MM.1S (cell line): ENCODE data around the gene TELO2.
A peak's percentile ranks its signal among the peaks of the same experiment; 100 is the strongest.

ENCODE experiments used
- DNase-seq: peaks from one replicate; pipeline ENCODE4 v3.0.0-alpha.2; 2015
- H2AFZ ChIP-seq: fragments of 300-600 bp; sonication (generic); 2 replicates; pipeline ENCODE4 v1.6.0; 2016; ENCODE audit warnings: antibody characterized with exemption, low read length
- H3F3A ChIP-seq: fragments of 300-600 bp; sonication (generic); 2 replicates; pipeline ENCODE4 v1.6.1; 2016; ENCODE audit warnings: mild to moderate bottlenecking, antibody characterized with exemption, low read length, moderate library complexity, mixed read lengths; ENCODE audit not compliant: insufficient read depth
- H3K27ac ChIP-seq: fragments of 300-600 bp; sonication (generic); 2 replicates; pipeline ENCODE4 v1.5.1; 2016; ENCODE audit warnings: mild to moderate bottlenecking, low read length
- H3K27me3 ChIP-seq: fragments of 300-600 bp; sonication (generic); replicated peaks from 2 replicates; pipeline ENCODE4 v1.6.0; 2016; ENCODE audit warnings: low read length; ENCODE audit not compliant: insufficient read depth
- H3K36me3 ChIP-seq: fragments of 300-600 bp; sonication (generic); replicated peaks from 2 replicates; pipeline ENCODE4 v1.6.1; 2016; ENCODE audit warnings: mild to moderate bottlenecking, low read length, mixed read lengths; ENCODE audit not compliant: insufficient read depth
- H3K4me1 ChIP-seq: fragments of 300-600 bp; sonication (generic); 2 replicates; pipeline ENCODE4 v1.6.1; 2016; ENCODE audit warnings: low read length, mixed read lengths
- H3K4me2 ChIP-seq: fragments of 300-600 bp; sonication (generic); 2 replicates; pipeline ENCODE4 v1.6.0; 2016; ENCODE audit warnings: low read depth, low read length
- H3K4me3 ChIP-seq: fragments of 300-600 bp; sonication (generic); 2 replicates; pipeline ENCODE4 v1.5.1; 2016; ENCODE audit warnings: low read length, mixed read lengths
- H3K79me2 ChIP-seq: fragments of 300-600 bp; sonication (generic); 2 replicates; pipeline ENCODE4 v1.6.1; 2016; ENCODE audit warnings: mixed run types, low read length, mixed read lengths
- H3K9ac ChIP-seq: fragments of 300-600 bp; sonication (generic); 2 replicates; pipeline ENCODE4 v1.6.1; 2016; ENCODE audit warnings: low read length, mixed read lengths
- H3K9me2 ChIP-seq: fragments of 300-600 bp; sonication (generic); replicated peaks from 2 replicates; pipeline ENCODE4 v1.6.1; 2016; ENCODE audit warnings: mild to moderate bottlenecking, low read length, mixed read lengths; ENCODE audit not compliant: insufficient read depth
- H3K9me3 ChIP-seq: fragments of 300-600 bp; sonication (generic); replicated peaks from 2 replicates; pipeline ENCODE4 v1.6.1; 2016; ENCODE audit warnings: mild to moderate bottlenecking, low read length, mixed read lengths; ENCODE audit not compliant: insufficient read depth
- H4K20me1 ChIP-seq: fragments of 300-600 bp; sonication (generic); 2 replicates; pipeline ENCODE4 v1.6.1; 2016; ENCODE audit warnings: mild to moderate bottlenecking, low read length, moderate library complexity, mixed read lengths; ENCODE audit not compliant: insufficient read depth
- CTCF ChIP-seq: fragments of 300-600 bp; sonication (generic); IDR thresholded peaks from 2 replicates; pipeline ENCODE4 v1.5.1; 2016; ENCODE audit warnings: antibody characterized with exemption, low read length, mixed read lengths
- EZH2 ChIP-seq: fragments of 300-600 bp; sonication (generic); optimal IDR thresholded peaks from 2 replicates; pipeline ENCODE3; 2017; ENCODE audit warnings: low read depth, mild to moderate bottlenecking, antibody characterized with exemption, low read length, mixed read lengths
- EZH2phosphoT487 ChIP-seq: fragments of 300-600 bp; sonication (generic); IDR thresholded peaks from 2 replicates; pipeline ENCODE4 v1.6.1; 2018; ENCODE audit warnings: antibody characterized with exemption, low read length

The TELO2 gene

GRCh38 chr16:1524366-1524765 is 31.2 kb downstream of the TELO2 start:
- Histone ChIP-seq H3K4me3 (no peak overlapping the region), H3K9me2 (no peaks in the 10 kb centered on the region), H3K4me1 (no peaks in the 10 kb centered on the region), H3K27me3 (peaks cover 75% of the 10 kb centered on the region), H4K20me1 (no peaks in the 10 kb centered on the region), H3K9me3 (no peaks in the 10 kb centered on the region), H3F3A (no peaks in the 10 kb centered on the region), H2AFZ (no peak overlapping the region), H3K36me3 (no peaks in the 10 kb centered on the region), H3K27ac (no peak overlapping the region), H3K9ac (no peak overlapping the region), H3K79me2 (no peaks in the 10 kb centered on the region), H3K4me2 (no peak overlapping the region)
- TF ChIP-seq EZH2: no peak
- TF ChIP-seq CTCF: no peak
- no peak for TF ChIP-seq EZH2phosphoT487
- DNase-seq: no peak

GRCh38 chr16:1525871-1526607 is 32.9 kb downstream of the TELO2 start:
- Histone ChIP-seq H3K4me3 (no peak overlapping the region), H4K20me1 (no peaks in the 10 kb centered on the region), H3K4me1 (no peaks in the 10 kb centered on the region), H3F3A (no peaks in the 10 kb centered on the region), H3K9me2 (no peaks in the 10 kb centered on the region), H3K79me2 (no peaks in the 10 kb centered on the region), H3K4me2 (no peak overlapping the region), H3K27me3 (peaks cover 75% of the 10 kb centered on the region), H2AFZ (no peak overlapping the region), H3K9ac (no peak overlapping the region), H3K36me3 (no peaks in the 10 kb centered on the region), H3K27ac (no peak overlapping the region), H3K9me3 (no peaks in the 10 kb centered on the region)
- TF ChIP-seq EZH2phosphoT487: no peak
- no peak for DNase-seq

GRCh38 chr16:1526608-1527555 is 33.7 kb downstream of the TELO2 start:
- H3K27ac ChIP-seq: no peak overlapping the region
- peak; percentile 15 for DNase-seq
- H3K9ac ChIP-seq: no peak overlapping the region
- no peak overlapping the region for H2AFZ ChIP-seq
- H3K9me3 ChIP-seq: no peaks in the 10 kb centered on the region
- no peaks in the 10 kb centered on the region for H3F3A ChIP-seq
- H3K4me1 ChIP-seq: no peaks in the 10 kb centered on the region
- H3K79me2 ChIP-seq: no peaks in the 10 kb centered on the region
- no peaks in the 10 kb centered on the region for H3K9me2 ChIP-seq
- no peaks in the 10 kb centered on the region for H3K36me3 ChIP-seq
- no peaks in the 10 kb centered on the region for H4K20me1 ChIP-seq
- peaks cover 82% of the 10 kb centered on the region for H3K27me3 ChIP-seq
- no peak overlapping the region for H3K4me3 ChIP-seq
- no peak overlapping the region for H3K4me2 ChIP-seq
- no peak for TF ChIP-seq EZH2phosphoT487
- TF ChIP-seq EZH2: no peak
- no peak for TF ChIP-seq CTCF
